HepG2 (cell line): ENCODE data around the gene EPC2. TPM values are rescaled to one million over a fixed set of nuclear protein-coding genes. Genes with fewer than 3 reads are reported as not detected.

Experiments
- BCL3 ChIP-seq: sonication (generic); formaldehyde crosslinking; IDR thresholded peaks from 2 replicates; pipeline ENCODE4 v1.5.1; 2020; ENCODE audit warnings: mild to moderate bottlenecking, missing genetic modification reagents, moderate library complexity
- BHLHE40 ChIP-seq: IDR thresholded peaks from 2 replicates; pipeline ENCODE4 v1.6.1; 2011; ENCODE audit warnings: low read length, improper control_type of control experiment
- ESRRA ChIP-seq: sonication (generic); formaldehyde crosslinking; IDR thresholded peaks from 2 replicates; pipeline ENCODE4 v1.5.1; 2020; ENCODE audit warnings: mild to moderate bottlenecking, low read depth, missing genetic modification reagents
- HNRNPL ChIP-seq: fragments of 200-400 bp; formaldehyde crosslinking; IDR thresholded peaks from 2 replicates; pipeline ENCODE4 v1.6.1; 2017; ENCODE audit warnings: mild to moderate bottlenecking, low read depth, low read length
- KLF12 ChIP-seq: sonication (generic); formaldehyde crosslinking; IDR thresholded peaks from 2 replicates; pipeline ENCODE4 v1.4.0; 2020; ENCODE audit warnings: missing genetic modification reagents, borderline replicate concordance
- MBNL3 ChIP-seq: fragments of 250-450 bp; sonication (Bioruptor Pico); conservative IDR thresholded peaks from 2 replicates; pipeline ENCODE4 v1.8.0; 2022; ENCODE audit warnings: mild to moderate bottlenecking, inconsistent platforms
- NBN ChIP-seq: fragments of 450-650 bp; conservative IDR thresholded peaks from 2 replicates; pipeline ENCODE4 v1.6.1; 2017
- NCOA1 ChIP-seq: sonication (generic); formaldehyde crosslinking; IDR thresholded peaks from 2 replicates; pipeline ENCODE4 v1.9.0; 2021; ENCODE audit warnings: missing genetic modification reagents
- NFKBIZ ChIP-seq: IDR thresholded peaks from 2 replicates; pipeline ENCODE4 v1.6.1; 2018; ENCODE audit warnings: missing genetic modification reagents, missing compliant biosample characterization
- RXRA ChIP-seq: sonication (generic); formaldehyde crosslinking; IDR thresholded peaks from 2 replicates; pipeline ENCODE4 v1.5.1; 2020; ENCODE audit warnings: missing genetic modification reagents
- SALL1 ChIP-seq: sonication (generic); formaldehyde crosslinking; IDR thresholded peaks from 2 replicates; pipeline ENCODE4 v1.8.0; 2022; ENCODE audit warnings: mild to moderate bottlenecking, missing genetic modification reagents
- SMARCC2 ChIP-seq: fragments of 450-650 bp; IDR thresholded peaks from 2 replicates; pipeline ENCODE4 v1.6.1; 2017; ENCODE audit warnings: antibody characterized with exemption, mild to moderate bottlenecking
- SMARCE1 ChIP-seq: fragments of 450-650 bp; IDR thresholded peaks from 2 replicates; pipeline ENCODE4 v1.6.1; 2017; ENCODE audit warnings: borderline replicate concordance
- TCF7L2 ChIP-seq: IDR thresholded peaks from 2 replicates; pipeline ENCODE4 v1.6.1; 2011; ENCODE audit warnings: mild to moderate bottlenecking, low read depth, low read length, moderate library complexity
- TFAP4 ChIP-seq: sonication (generic); IDR thresholded peaks from 2 replicates; pipeline ENCODE4 v1.6.1; 2016; ENCODE audit warnings: low read depth, borderline replicate concordance
- TFDP1 ChIP-seq: IDR thresholded peaks from 2 replicates; pipeline ENCODE4 v1.6.1; 2016; ENCODE audit warnings: missing compliant biosample characterization, missing genetic modification reagents, borderline replicate concordance
- YEATS2 ChIP-seq: sonication (generic); formaldehyde crosslinking; IDR thresholded peaks from 2 replicates; pipeline ENCODE4 v1.4.0; 2020; ENCODE audit warnings: missing genetic modification reagents, borderline replicate concordance
- ZFP82 ChIP-seq: sonication (generic); formaldehyde crosslinking; IDR thresholded peaks from 2 replicates; pipeline ENCODE4 v1.5.1; 2020; ENCODE audit warnings: mild to moderate bottlenecking, missing genetic modification reagents, borderline replicate concordance
- ZMYM4 ChIP-seq: sonication (generic); formaldehyde crosslinking; IDR thresholded peaks from 2 replicates; pipeline ENCODE4 v1.8.1; 2023; ENCODE audit warnings: mild to moderate bottlenecking, missing genetic modification reagents
- ZNF207 ChIP-seq: fragments of 450-650 bp; IDR thresholded peaks from 2 replicates; pipeline ENCODE4 v1.6.1; 2016; ENCODE audit warnings: antibody characterized with exemption, borderline replicate concordance
- ZNF337 ChIP-seq: sonication (generic); formaldehyde crosslinking; IDR thresholded peaks from 2 replicates; pipeline ENCODE4 v1.5.1; 2020; ENCODE audit warnings: missing genetic modification reagents, low read depth, mild to moderate bottlenecking, borderline replicate concordance
- ZNF382 ChIP-seq: sonication (generic); formaldehyde crosslinking; IDR thresholded peaks from 2 replicates; pipeline ENCODE4 v1.5.0; 2020; ENCODE audit warnings: missing genetic modification reagents, mild to moderate bottlenecking, borderline replicate concordance
- ZNF430 ChIP-seq: sonication (generic); formaldehyde crosslinking; IDR thresholded peaks from 2 replicates; pipeline ENCODE4 v1.9.0; 2021; ENCODE audit warnings: mild to moderate bottlenecking, missing genetic modification reagents
- ZNF562 ChIP-seq: sonication (generic); formaldehyde crosslinking; IDR thresholded peaks from 2 replicates; pipeline ENCODE4 v1.8.0; 2022; ENCODE audit warnings: missing genetic modification reagents, borderline replicate concordance
- ZNF749 ChIP-seq: sonication (generic); formaldehyde crosslinking; IDR thresholded peaks from 2 replicates; pipeline ENCODE4 v1.8.0; 2022; ENCODE audit warnings: mild to moderate bottlenecking, missing genetic modification reagents, moderate library complexity, borderline replicate concordance
- ZNF879 ChIP-seq: sonication (generic); formaldehyde crosslinking; IDR thresholded peaks from 2 replicates; pipeline ENCODE4 v1.8.1; 2023; ENCODE audit warnings: missing genetic modification reagents
- polyA plus RNA-seq, 8 experiments: library from polyadenylated mRNA; depleted of rRNA in 3 of 8; stranded (reverse) in 7 of 8; unstranded in 1 of 8; fragments of >200 nt; fragmentation: Illumina TruSeq in 4 of 8; extraction: Trizol in 4 of 8; gene quantifications; 2 replicates each; pipeline versions ENCODE4 v1.2.1 to v1.2.3, GENCODE V29; 2011 to 2016; ENCODE audit warnings: low read depth in 4 of 8, missing spikeins in 1 of 8, mixed read lengths in 1 of 8; ENCODE audit not compliant: insufficient read depth in 1 of 8
- total RNA-seq, 5 experiments: library from RNA; depleted of rRNA; stranded (reverse); fragments of >200 nt; fragmentation: Illumina TruSeq; extraction: Trizol; gene quantifications; 2 replicates each; pipeline ENCODE4 v1.2.3, GENCODE V29; 2016; ENCODE audit warnings: low read depth in 1 of 5

Gene EPC2
- total and polyA plus RNA-seq, 2 of the 13 experiments (the other 11 are each of a cell fraction or from before 2014, with no cell fraction given) = 20.5 to 22.0 TPM

GRCh38 chr2:148719195-148719749, 74.7 kb downstream of the EPC2 start (continued):
- no peak for TF ChIP-seq MBNL3 (CRISPR knock-in tag)
- no peak for TF ChIP-seq TFDP1 (CRISPR knock-in tag)
- no peak for TF ChIP-seq ZNF562 (CRISPR knock-in tag)
- TF ChIP-seq SALL1 (CRISPR knock-in tag) = no peak
- no peak for TF ChIP-seq ZNF879 (CRISPR knock-in tag)
- no peak for TF ChIP-seq ZNF430 (CRISPR knock-in tag)
- TF ChIP-seq ZFP82 (CRISPR knock-in tag) = no peak
- peak; percentile 33; the same call in 1 of the 2 replicates for TF ChIP-seq ZMYM4
- no peak for TF ChIP-seq BCL3
- TF ChIP-seq NBN = no peak
- no peak for TF ChIP-seq SMARCC2
- TF ChIP-seq ZNF382 (CRISPR knock-in tag) = no peak
- no peak for TF ChIP-seq ZNF749 (CRISPR knock-in tag)
- TF ChIP-seq TFAP4 = no peak
- no peak for TF ChIP-seq NCOA1
- TF ChIP-seq ESRRA = no peak
- TF ChIP-seq ZNF207 = no peak
- no peak for TF ChIP-seq ZNF337
- TF ChIP-seq KLF12 (CRISPR knock-in tag) = no peak
- TF ChIP-seq YEATS2 (CRISPR knock-in tag) = no peak
- no peak for TF ChIP-seq SMARCE1
- peak; percentile 51; the same call in 1 of the 2 replicates for TF ChIP-seq TCF7L2
- peak; percentile 7; the same call in 1 of the 2 replicates for TF ChIP-seq RXRA (CRISPR knock-in tag)
- TF ChIP-seq HNRNPL = no peak
- no peak for TF ChIP-seq NFKBIZ (CRISPR knock-in tag)
- no peak for TF ChIP-seq BHLHE40
